Spleen (tissue), 11 donors: ENCODE results near the gene PSMD13. TPM values are rescaled to one million over a fixed set of nuclear protein-coding genes. Genes with fewer than 3 reads are reported as not detected.

ENCODE experiments used
- DNase-seq: peaks from one replicate; pipeline ENCODE4 v3.0.0-alpha.2; 2020
- H3K27ac ChIP-seq, 8 donors: fragments of 200-600 bp; sonication (generic) in 7 of 8; 1 replicate in 4 of 8; 2 replicates in 4 of 8; pipeline versions ENCODE4 v1.5.0 to v1.8.0; 2016 to 2021; ENCODE audit warnings: inconsistent platforms in 4 of 8, mild to moderate bottlenecking in 4 of 8, moderate library complexity in 1 of 8
- H3K27me3 ChIP-seq, 7 donors: fragments of 200-600 bp; sonication (generic) in 6 of 7; replicated peaks in 1 of 7; 1 replicate in 4 of 7; 2 replicates in 3 of 7; pipeline versions ENCODE4 v1.5.0 to v1.8.0; 2016 to 2021; ENCODE audit warnings: inconsistent platforms in 3 of 7, mild to moderate bottlenecking in 1 of 7
- H3K36me3 ChIP-seq, 6 donors: fragments of 200-600 bp; sonication (generic) in 5 of 6; 1 replicate in 4 of 6; 2 replicates in 2 of 6; pipeline versions ENCODE4 v1.5.0 to v1.8.0; 2016 to 2021; ENCODE audit warnings: inconsistent platforms in 2 of 6
- H3K4me1 ChIP-seq, 6 donors: fragments of 200-600 bp; sonication (generic) in 5 of 6; 1 replicate in 3 of 6; 2 replicates in 3 of 6; pipeline versions ENCODE4 v1.5.0 to v1.8.0; 2016 to 2021; ENCODE audit warnings: inconsistent platforms in 3 of 6
- H3K4me3 ChIP-seq, 8 donors: fragments of 200-600 bp; sonication (generic) in 7 of 8; 1 replicate in 4 of 8; 2 replicates in 4 of 8; pipeline versions ENCODE4 v1.5.0 to v1.8.0; 2016 to 2021; ENCODE audit warnings: inconsistent platforms in 4 of 8, mild to moderate bottlenecking in 4 of 8, moderate library complexity in 2 of 8
- H3K9me3 ChIP-seq, 8 donors: fragments of 200-600 bp; sonication (generic) in 7 of 8; 1 replicate in 4 of 8; 2 replicates in 4 of 8; pipeline versions ENCODE4 v1.5.0 to v1.8.0; 2016 to 2021; ENCODE audit warnings: inconsistent platforms in 4 of 8
- POLR2A ChIP-seq, 3 donors: fragments of 450-650 bp; IDR thresholded peaks; one replicate each; pipeline ENCODE4 v1.5.1; 2017; ENCODE audit warnings: antibody characterized with exemption in 3 of 3, mild to moderate bottlenecking in 1 of 3
- POLR2AphosphoS5 ChIP-seq, 3 donors: sonication (generic); formaldehyde crosslinking; IDR thresholded peaks; one replicate each; pipeline ENCODE4 v1.5.1; 2017; ENCODE audit warnings: antibody characterized with exemption in 3 of 3
- WGBS, 5 donors: extraction: QIAGEN DNeasy Blood & Tissue Kit in 3 of 5; methylation state at CpG; one replicate each; pipeline versions ENCODE4 v1.1.5 to v1.1.7; 2013 to 2018; 5-methylcytosine and 5-hydroxymethylcytosine counted together
- intact Hi-C: fragments of 100-400 bp; cut with DNase I; formaldehyde crosslinking; loops from one replicate; pipeline ENCODE4 v1.15.0; 2023; ENCODE audit warnings: low total_unique reads
- polyA plus RNA-seq, 3 donors: library from polyadenylated mRNA; stranded (reverse); fragments of 200-250 nt; gene quantifications; one replicate each; pipeline ENCODE4 v1.2.1, GENCODE V29; 2013
- total RNA-seq, 7 donors: library from RNA; depleted of rRNA in 3 of 7; stranded (reverse); fragments of >200 nt in 3 of 7; fragmentation: NEBNext Ultra II Directional in 4 of 7; extraction: Animal tissue kit (Norgen Biotek cat#: 25700) in 4 of 7; gene quantifications; one replicate each; pipeline versions ENCODE4 v1.1.0 to v1.2.1, GENCODE V29; 2016 to 2021
- TF ChIP-seq, protein P1 (sequence below), 11 experiments: fragments of 200-600 bp in 7 of 11; fragments of 450-650 bp in 4 of 11; sonication (generic) in 4 of 11; IDR thresholded peaks in 8 of 11; conservative IDR thresholded peaks in 3 of 11; 1 replicate in 7 of 11; 2 replicates in 4 of 11; pipeline versions ENCODE4 v1.4.0 to v1.8.0; 2016 to 2021; ENCODE audit warnings: antibody characterized with exemption in 11 of 11, inconsistent platforms in 4 of 11, mild to moderate bottlenecking in 1 of 11
- donor health status: healthy with polysubstance abuse.
- donor health status: DM: no; HTN: no; CAD: no; lungs with moderate emphysema.
- donor health status: DM: no; HTN: no; CAD: no.
- donor health status: Bipolar disorder and iron deficiency.
- donor health status: healthy.
- donor health status: DM: no; HTN: no; CAD: no.
- donor health status: DM: yes; HTN: yes; CAD: no.

Gene PSMD13
- total and polyA plus RNA-seq, 10 donors = 93.6 to 229 (median 102) TPM

DNA sequence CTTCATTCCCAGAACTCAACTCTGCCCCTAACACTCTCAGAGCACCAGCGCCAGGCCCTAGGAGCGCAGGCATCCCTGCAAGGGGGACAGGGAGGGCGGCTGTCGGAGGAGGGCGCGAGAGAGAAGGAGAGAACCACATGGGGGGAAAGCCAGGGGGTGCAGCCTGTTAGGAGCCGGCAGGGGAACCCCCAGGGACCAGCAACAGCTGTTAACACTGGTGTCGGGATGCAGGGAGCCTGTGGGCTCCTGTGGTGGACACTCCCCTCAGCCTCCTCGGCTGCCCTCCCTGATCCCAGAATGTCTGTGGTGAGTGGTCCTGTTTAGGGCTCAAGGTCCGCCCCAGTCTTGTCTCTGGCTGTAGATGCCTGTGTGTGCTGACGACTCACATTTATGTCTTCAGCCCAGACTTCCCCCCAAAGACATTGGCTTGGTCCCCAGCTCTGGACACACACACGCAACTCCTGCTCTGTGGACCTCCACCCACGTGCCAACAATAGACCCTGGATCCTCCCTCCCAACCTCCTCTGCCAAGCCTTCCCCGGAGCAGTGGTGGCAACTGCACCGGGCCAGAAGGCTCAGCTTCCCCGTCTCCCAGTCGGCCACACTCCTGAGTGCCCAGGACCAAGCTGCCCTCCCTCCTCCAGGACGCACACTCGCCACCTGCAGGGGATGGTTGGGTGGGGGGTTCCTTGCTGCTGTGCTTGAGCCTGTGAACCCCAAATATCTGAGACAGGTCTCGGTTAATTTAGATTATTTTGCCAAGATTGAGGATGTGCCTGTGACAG, 63.4 kb downstream of the PSMD13 start:
- Histone ChIP-seq H3K27me3 (peaks cover 0 to 34% (median 8%) of the 10 kb centered on the region in 7 donors), H3K27ac (no peak overlapping the region), H3K4me1 (peaks cover 0 to 72% (median 29%) of the 10 kb centered on the region in 6 donors), H3K9me3 (no peaks in the 10 kb centered on the region), H3K4me3 (no peak overlapping the region), H3K36me3 (peaks cover 0 to 9% (median 2%) of the 10 kb centered on the region in 6 donors)
- 24 to 44% (median 37%) methylated on average over 20 of the region's 20 CpGs for WGBS, 5 donors
- TF ChIP-seq POLR2AphosphoS5 (IDR thresholded peaks at IDR 0.05) = peak; percentile 7 to 49 (median 18)
- TF ChIP-seq, protein P1, sequence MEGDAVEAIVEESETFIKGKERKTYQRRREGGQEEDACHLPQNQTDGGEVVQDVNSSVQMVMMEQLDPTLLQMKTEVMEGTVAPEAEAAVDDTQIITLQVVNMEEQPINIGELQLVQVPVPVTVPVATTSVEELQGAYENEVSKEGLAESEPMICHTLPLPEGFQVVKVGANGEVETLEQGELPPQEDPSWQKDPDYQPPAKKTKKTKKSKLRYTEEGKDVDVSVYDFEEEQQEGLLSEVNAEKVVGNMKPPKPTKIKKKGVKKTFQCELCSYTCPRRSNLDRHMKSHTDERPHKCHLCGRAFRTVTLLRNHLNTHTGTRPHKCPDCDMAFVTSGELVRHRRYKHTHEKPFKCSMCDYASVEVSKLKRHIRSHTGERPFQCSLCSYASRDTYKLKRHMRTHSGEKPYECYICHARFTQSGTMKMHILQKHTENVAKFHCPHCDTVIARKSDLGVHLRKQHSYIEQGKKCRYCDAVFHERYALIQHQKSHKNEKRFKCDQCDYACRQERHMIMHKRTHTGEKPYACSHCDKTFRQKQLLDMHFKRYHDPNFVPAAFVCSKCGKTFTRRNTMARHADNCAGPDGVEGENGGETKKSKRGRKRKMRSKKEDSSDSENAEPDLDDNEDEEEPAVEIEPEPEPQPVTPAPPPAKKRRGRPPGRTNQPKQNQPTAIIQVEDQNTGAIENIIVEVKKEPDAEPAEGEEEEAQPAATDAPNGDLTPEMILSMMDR (IDR thresholded peaks at IDR 0.05 in 8 of 11, conservative IDR thresholded peaks at IDR 0.05 in 3 of 11) = peak in 1 of 11 experiments; percentile 38
- no peak for TF ChIP-seq POLR2A (IDR thresholded peaks at IDR 0.05)
- DNase-seq = peak; percentile 73
- intact Hi-C loops = no loop called here

Other genes with a start within 250 kb of the PSMD13 start
- not detected for gene SCGB1C1, start 43.9 kb upstream of the PSMD13 start, total RNA-seq
- gene SCGB1C1, start 43.9 kb upstream of the PSMD13 start, polyA plus RNA-seq = not detected
- 10 to 100 TPM; 40.6 to 63.5 (median 51.4) TPM for gene BET1L, start 29.6 kb upstream of the PSMD13 start, total RNA-seq
- 10 to 100 TPM; 16.2 to 29.9 (median 20.2) TPM for gene BET1L, start 29.6 kb upstream of the PSMD13 start, polyA plus RNA-seq
- 100 to 1,000 TPM in 3 of 7 donors, 10 to 100 TPM in 4; 66.7 to 141 (median 88.3) TPM for gene RIC8A, start 29.3 kb upstream of the PSMD13 start, total RNA-seq
- 10 to 100 TPM; 38.6 to 59.2 (median 44.7) TPM for gene RIC8A, start 29.3 kb upstream of the PSMD13 start, polyA plus RNA-seq
- 10 to 100 TPM; 11.9 to 28.8 (median 16.6) TPM for gene SIRT3, start 634 bp upstream of the PSMD13 start, total RNA-seq
- gene SIRT3, start 634 bp upstream of the PSMD13 start, polyA plus RNA-seq = 10 to 100 TPM; 17.8 to 24.0 (median 22.0) TPM
- gene NLRP6, start 41.4 kb downstream of the PSMD13 start, total RNA-seq = 10 to 100 TPM in 4 of 7 donors, 1 to 10 TPM in 3; 5.0 to 30.9 (median 10.0) TPM
- gene NLRP6, start 41.4 kb downstream of the PSMD13 start, polyA plus RNA-seq = 1 to 10 TPM in 2 of 3 donors, under 1 TPM in 1; 0.15 to 1.3 (median 1.1) TPM
- gene PGGHG, start 52.1 kb downstream of the PSMD13 start, total RNA-seq = 100 to 1,000 TPM in 6 of 7 donors, 10 to 100 TPM in 1; 53.4 to 182 (median 128) TPM
- 100 to 1,000 TPM; 127 to 250 (median 134) TPM for gene PGGHG, start 52.1 kb downstream of the PSMD13 start, polyA plus RNA-seq
- gene IFITM5, start 62.5 kb downstream of the PSMD13 start, total RNA-seq = not detected
- not detected for gene IFITM5, start 62.5 kb downstream of the PSMD13 start, polyA plus RNA-seq
- gene IFITM2, start 70.8 kb downstream of the PSMD13 start, total RNA-seq = 1,000 to 10,000 TPM in 4 of 7 donors, 100 to 1,000 TPM in 3; 507 to 1,635 (median 1,062) TPM
- gene IFITM2, start 70.8 kb downstream of the PSMD13 start, polyA plus RNA-seq = 1,000 to 10,000 TPM in 1 of 3 donors, 100 to 1,000 TPM in 2; 680 to 1,006 (median 885) TPM
- gene IFITM1, start 77.1 kb downstream of the PSMD13 start, total RNA-seq = 100 to 1,000 TPM; 333 to 670 (median 510) TPM
- gene IFITM1, start 77.1 kb downstream of the PSMD13 start, polyA plus RNA-seq = 100 to 1,000 TPM; 314 to 496 (median 327) TPM
- 100 to 1,000 TPM; 314 to 942 (median 472) TPM for gene IFITM3, start 83.9 kb downstream of the PSMD13 start, total RNA-seq
- gene IFITM3, start 83.9 kb downstream of the PSMD13 start, polyA plus RNA-seq = 100 to 1,000 TPM; 391 to 618 (median 599) TPM
- gene B4GALNT4, start 132.5 kb downstream of the PSMD13 start, total RNA-seq = 1 to 10 TPM in 1 of 7 donors, under 1 TPM in 4, not detected in 2; 0.17 to 1.1 (median 0.67) TPM
- 1 to 10 TPM; 1.6 to 5.2 (median 3.5) TPM for gene B4GALNT4, start 132.5 kb downstream of the PSMD13 start, polyA plus RNA-seq
- 1 to 10 TPM in 1 of 7 donors, under 1 TPM in 2, not detected in 4; 0.40 to 2.8 (median 0.59) TPM for gene PKP3, start 157.2 kb downstream of the PSMD13 start, total RNA-seq
- under 1 TPM; 0.09 to 0.48 (median 0.21) TPM for gene PKP3, start 157.2 kb downstream of the PSMD13 start, polyA plus RNA-seq
- 100 to 1,000 TPM in 2 of 7 donors, 10 to 100 TPM in 5; 67.9 to 118 (median 90.9) TPM for gene SIGIRR, start 178.0 kb downstream of the PSMD13 start, total RNA-seq
- 100 to 1,000 TPM in 2 of 3 donors, 10 to 100 TPM in 1; 95.9 to 194 (median 161) TPM for gene SIGIRR, start 178.0 kb downstream of the PSMD13 start, polyA plus RNA-seq
- gene ANO9, start 205.0 kb downstream of the PSMD13 start, total RNA-seq = 10 to 100 TPM; 10.2 to 34.5 (median 25.9) TPM
- 10 to 100 TPM; 32.7 to 53.8 (median 50.3) TPM for gene ANO9, start 205.0 kb downstream of the PSMD13 start, polyA plus RNA-seq
- gene PTDSS2, start 213.3 kb downstream of the PSMD13 start, total RNA-seq = 10 to 100 TPM; 24.6 to 40.7 (median 29.4) TPM
- 10 to 100 TPM; 11.0 to 26.6 (median 14.9) TPM for gene PTDSS2, start 213.3 kb downstream of the PSMD13 start, polyA plus RNA-seq